HepG2 (cell line): ENCODE data around the gene MCU. TPM values are rescaled to one million over a fixed set of nuclear protein-coding genes. Genes with fewer than 3 reads are reported as not detected.
A peak's percentile ranks its signal among the peaks of the same experiment; 100 is the strongest.

Experiments used
- ARNT2 ChIP-seq: sonication (generic); formaldehyde crosslinking; IDR thresholded peaks from 2 replicates; pipeline ENCODE4 v1.8.0; 2022; ENCODE audit warnings: mild to moderate bottlenecking, low read depth, missing genetic modification reagents, moderate library complexity
- KAT8 ChIP-seq: IDR thresholded peaks from 2 replicates; pipeline ENCODE4 v1.6.1; 2016; ENCODE audit warnings: missing genetic modification reagents, missing compliant biosample characterization
- KLF11 ChIP-seq: IDR thresholded peaks from 2 replicates; pipeline ENCODE4 v1.6.1; 2016; ENCODE audit warnings: missing compliant biosample characterization
- KMT2A ChIP-seq: sonication (generic); formaldehyde crosslinking; IDR thresholded peaks from 2 replicates; pipeline ENCODE4 v1.4.0; 2020; ENCODE audit warnings: missing genetic modification reagents
- LCORL ChIP-seq, 2 experiments: fragments of 450-650 bp in 1 of 2; sonication (generic) in 1 of 2; formaldehyde crosslinking in 1 of 2; IDR thresholded peaks; 2 replicates each; pipeline versions ENCODE4 v1.5.0 to v1.6.1; 2017 to 2020; ENCODE audit warnings: antibody characterized with exemption in 1 of 2, missing genetic modification reagents in 1 of 2
- MTERF4 ChIP-seq: sonication (generic); formaldehyde crosslinking; IDR thresholded peaks from 2 replicates; pipeline ENCODE4 v1.8.0; 2023; ENCODE audit warnings: mild to moderate bottlenecking, missing genetic modification reagents
- NFE2L1 ChIP-seq: sonication (generic); formaldehyde crosslinking; IDR thresholded peaks from 2 replicates; pipeline ENCODE4 v1.4.0; 2020; ENCODE audit warnings: missing genetic modification reagents, mild to moderate bottlenecking, borderline replicate concordance
- NRL ChIP-seq: sonication (generic); formaldehyde crosslinking; IDR thresholded peaks from 2 replicates; pipeline ENCODE4 v1.5.0; 2020; ENCODE audit warnings: missing genetic modification reagents, mild to moderate bottlenecking, moderate library complexity, borderline replicate concordance
- RBM22 ChIP-seq: fragments of 200-400 bp; formaldehyde crosslinking; optimal IDR thresholded peaks from 2 replicates; pipeline ENCODE3; 2017; ENCODE audit warnings: mild to moderate bottlenecking, low read length, moderate library complexity
- THAP7 ChIP-seq: sonication (generic); formaldehyde crosslinking; IDR thresholded peaks from 2 replicates; pipeline ENCODE4 v1.8.1; 2023; ENCODE audit warnings: mild to moderate bottlenecking, missing genetic modification reagents
- U2AF2 ChIP-seq: fragments of 200-400 bp; formaldehyde crosslinking; IDR thresholded peaks from 2 replicates; pipeline ENCODE4 v1.6.1; 2017; ENCODE audit warnings: low read depth, mild to moderate bottlenecking, low read length
- ZBTB46 ChIP-seq: sonication (generic); formaldehyde crosslinking; IDR thresholded peaks from 2 replicates; pipeline ENCODE4 v1.4.0; 2020; ENCODE audit warnings: mild to moderate bottlenecking, missing genetic modification reagents, borderline replicate concordance
- ZNF124 ChIP-seq: sonication (generic); formaldehyde crosslinking; IDR thresholded peaks from 2 replicates; pipeline ENCODE4 v1.4.0; 2020; ENCODE audit warnings: missing genetic modification reagents
- ZNF598 ChIP-seq: sonication (generic); formaldehyde crosslinking; IDR thresholded peaks from 2 replicates; pipeline ENCODE4 v1.5.1; 2020; ENCODE audit warnings: mild to moderate bottlenecking, missing genetic modification reagents, borderline replicate concordance
- ZNF644 ChIP-seq: IDR thresholded peaks from 2 replicates; pipeline ENCODE4 v1.6.1; 2016; ENCODE audit warnings: low read depth
- ZNF891 ChIP-seq: sonication (generic); formaldehyde crosslinking; IDR thresholded peaks from 2 replicates; pipeline ENCODE4 v1.5.0; 2020; ENCODE audit warnings: mild to moderate bottlenecking, missing genetic modification reagents
- polyA plus RNA-seq, 8 experiments: library from polyadenylated mRNA; depleted of rRNA in 3 of 8; stranded (reverse) in 7 of 8; unstranded in 1 of 8; fragments of >200 nt; fragmentation: Illumina TruSeq in 4 of 8; extraction: Trizol in 4 of 8; gene quantifications; 2 replicates each; pipeline versions ENCODE4 v1.2.1 to v1.2.3, GENCODE V29; 2011 to 2016; ENCODE audit warnings: low read depth in 4 of 8, missing spikeins in 1 of 8, mixed read lengths in 1 of 8; ENCODE audit not compliant: insufficient read depth in 1 of 8
- total RNA-seq, 5 experiments: library from RNA; depleted of rRNA; stranded (reverse); fragments of >200 nt; fragmentation: Illumina TruSeq; extraction: Trizol; gene quantifications; 2 replicates each; pipeline ENCODE4 v1.2.3, GENCODE V29; 2016; ENCODE audit warnings: low read depth in 1 of 5
- TF ChIP-seq, protein P1 (sequence below): IDR thresholded peaks from 2 replicates; pipeline ENCODE4 v1.6.1; 2016; ENCODE audit warnings: low read depth, missing genetic modification reagents, missing compliant biosample characterization
- TF ChIP-seq, protein P2 (sequence below): sonication (generic); formaldehyde crosslinking; conservative IDR thresholded peaks from 2 replicates; pipeline ENCODE4 v1.4.0; 2020; ENCODE audit warnings: missing genetic modification reagents

The MCU gene
- total and polyA plus RNA-seq, 2 of the 13 experiments (the other 11 are each of a cell fraction or from before 2014, with no cell fraction given), result 25.9 to 64.5 TPM

GRCh38 chr10:72691863-72692743, at the start of gene MCU (continued):
- TF ChIP-seq, protein P1, sequence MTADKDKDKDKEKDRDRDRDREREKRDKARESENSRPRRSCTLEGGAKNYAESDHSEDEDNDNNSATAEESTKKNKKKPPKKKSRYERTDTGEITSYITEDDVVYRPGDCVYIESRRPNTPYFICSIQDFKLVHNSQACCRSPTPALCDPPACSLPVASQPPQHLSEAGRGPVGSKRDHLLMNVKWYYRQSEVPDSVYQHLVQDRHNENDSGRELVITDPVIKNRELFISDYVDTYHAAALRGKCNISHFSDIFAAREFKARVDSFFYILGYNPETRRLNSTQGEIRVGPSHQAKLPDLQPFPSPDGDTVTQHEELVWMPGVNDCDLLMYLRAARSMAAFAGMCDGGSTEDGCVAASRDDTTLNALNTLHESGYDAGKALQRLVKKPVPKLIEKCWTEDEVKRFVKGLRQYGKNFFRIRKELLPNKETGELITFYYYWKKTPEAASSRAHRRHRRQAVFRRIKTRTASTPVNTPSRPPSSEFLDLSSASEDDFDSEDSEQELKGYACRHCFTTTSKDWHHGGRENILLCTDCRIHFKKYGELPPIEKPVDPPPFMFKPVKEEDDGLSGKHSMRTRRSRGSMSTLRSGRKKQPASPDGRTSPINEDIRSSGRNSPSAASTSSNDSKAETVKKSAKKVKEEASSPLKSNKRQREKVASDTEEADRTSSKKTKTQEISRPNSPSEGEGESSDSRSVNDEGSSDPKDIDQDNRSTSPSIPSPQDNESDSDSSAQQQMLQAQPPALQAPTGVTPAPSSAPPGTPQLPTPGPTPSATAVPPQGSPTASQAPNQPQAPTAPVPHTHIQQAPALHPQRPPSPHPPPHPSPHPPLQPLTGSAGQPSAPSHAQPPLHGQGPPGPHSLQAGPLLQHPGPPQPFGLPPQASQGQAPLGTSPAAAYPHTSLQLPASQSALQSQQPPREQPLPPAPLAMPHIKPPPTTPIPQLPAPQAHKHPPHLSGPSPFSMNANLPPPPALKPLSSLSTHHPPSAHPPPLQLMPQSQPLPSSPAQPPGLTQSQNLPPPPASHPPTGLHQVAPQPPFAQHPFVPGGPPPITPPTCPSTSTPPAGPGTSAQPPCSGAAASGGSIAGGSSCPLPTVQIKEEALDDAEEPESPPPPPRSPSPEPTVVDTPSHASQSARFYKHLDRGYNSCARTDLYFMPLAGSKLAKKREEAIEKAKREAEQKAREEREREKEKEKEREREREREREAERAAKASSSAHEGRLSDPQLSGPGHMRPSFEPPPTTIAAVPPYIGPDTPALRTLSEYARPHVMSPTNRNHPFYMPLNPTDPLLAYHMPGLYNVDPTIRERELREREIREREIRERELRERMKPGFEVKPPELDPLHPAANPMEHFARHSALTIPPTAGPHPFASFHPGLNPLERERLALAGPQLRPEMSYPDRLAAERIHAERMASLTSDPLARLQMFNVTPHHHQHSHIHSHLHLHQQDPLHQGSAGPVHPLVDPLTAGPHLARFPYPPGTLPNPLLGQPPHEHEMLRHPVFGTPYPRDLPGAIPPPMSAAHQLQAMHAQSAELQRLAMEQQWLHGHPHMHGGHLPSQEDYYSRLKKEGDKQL, result no peak
- TF ChIP-seq ZNF891 (CRISPR knock-in tag) (peak; percentile 49; the same call in 1 of the 2 replicates), ZNF124 (0 out of 2 replicates have a peak, but pooled peaks have one; percentile 40), NRL (CRISPR knock-in tag) (no peak), KAT8 (CRISPR knock-in tag) (peak; percentile 66; the same call in 1 of the 2 replicates), ARNT2 (CRISPR knock-in tag) (peak; percentile 78), LCORL (IDR thresholded peaks at IDR 0.05) (no peak), LCORL (CRISPR knock-in tag; IDR thresholded peaks at IDR 0.05) (no peak), NFE2L1 (no peak), ZNF598 (CRISPR knock-in tag) (no peak), KMT2A (CRISPR knock-in tag) (peak; percentile 45; the same call in 1 of the 2 replicates), MTERF4 (CRISPR knock-in tag) (no peak), U2AF2 (no peak), THAP7 (CRISPR knock-in tag) (no peak), KLF11 (peak; percentile 41; the same call in 1 of the 2 replicates), RBM22 (no peak), ZBTB46 (CRISPR knock-in tag) (no peak), ZNF644 (CRISPR knock-in tag) (no peak)
- TF ChIP-seq, protein P2, sequence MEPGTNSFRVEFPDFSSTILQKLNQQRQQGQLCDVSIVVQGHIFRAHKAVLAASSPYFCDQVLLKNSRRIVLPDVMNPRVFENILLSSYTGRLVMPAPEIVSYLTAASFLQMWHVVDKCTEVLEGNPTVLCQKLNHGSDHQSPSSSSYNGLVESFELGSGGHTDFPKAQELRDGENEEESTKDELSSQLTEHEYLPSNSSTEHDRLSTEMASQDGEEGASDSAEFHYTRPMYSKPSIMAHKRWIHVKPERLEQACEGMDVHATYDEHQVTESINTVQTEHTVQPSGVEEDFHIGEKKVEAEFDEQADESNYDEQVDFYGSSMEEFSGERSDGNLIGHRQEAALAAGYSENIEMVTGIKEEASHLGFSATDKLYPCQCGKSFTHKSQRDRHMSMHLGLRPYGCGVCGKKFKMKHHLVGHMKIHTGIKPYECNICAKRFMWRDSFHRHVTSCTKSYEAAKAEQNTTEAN (CRISPR knock-in tag), result no peak
